VCaP (cell line): ENCODE results near the gene EFCAB8.

ENCODE experiments used
- H3K27ac ChIP-seq: fragments of 450-650 bp; 2 replicates; pipeline ENCODE4 v1.5.1; 2017
- CTCF ChIP-seq: fragments of 450-650 bp; conservative IDR thresholded peaks from 2 replicates; pipeline ENCODE4 v1.5.1; 2017; ENCODE audit warnings: mild to moderate bottlenecking, moderate library complexity

Gene EFCAB8

GRCh38 chr20:32858701-32859372, at the start of gene EFCAB8:
Gene EFCAB8, plus strand, starts transcription at chr20:32858923. Its CDS starts 4,870 bp downstream, at chr20:32863793.
- no peak for TF ChIP-seq CTCF
- H3K27ac ChIP-seq, result no peak within 1 kb of the TSS

GRCh38 chr20:32809907-32810306, 48.8 kb upstream of the EFCAB8 start:
- TF ChIP-seq CTCF, result no peak
- no peak overlapping the region for H3K27ac ChIP-seq

- no peak for TF ChIP-seq CTCF
- H3K27ac ChIP-seq, result no peak overlapping the region
These were observed 47.8 kb upstream of the EFCAB8 start for GRCh38 chr20:32810941-32811340.

GRCh38 chr20:32811886-32812285, 46.8 kb upstream of the EFCAB8 start:
- no peak for TF ChIP-seq CTCF
- H3K27ac ChIP-seq, result no peak overlapping the region

GRCh38 chr20:32819992-32820697, 38.6 kb upstream of the EFCAB8 start:
- TF ChIP-seq CTCF, result no peak
- peak overlapping the region; percentile 86 for H3K27ac ChIP-seq

- TF ChIP-seq CTCF, result no peak
- peak overlapping the region; percentile 86 for H3K27ac ChIP-seq
These were observed 37.9 kb upstream of the EFCAB8 start for GRCh38 chr20:32820698-32821377.

- no peak for TF ChIP-seq CTCF
These were observed 36.5 kb upstream of the EFCAB8 start for GRCh38 chr20:32822225-32822624.

More at GRCh38 chr20:32822225-32822624, 36.5 kb upstream of the EFCAB8 start:
- H3K27ac ChIP-seq, result no peak overlapping the region
